Measurements from ENCODE around the gene KAZN.

DNA sequence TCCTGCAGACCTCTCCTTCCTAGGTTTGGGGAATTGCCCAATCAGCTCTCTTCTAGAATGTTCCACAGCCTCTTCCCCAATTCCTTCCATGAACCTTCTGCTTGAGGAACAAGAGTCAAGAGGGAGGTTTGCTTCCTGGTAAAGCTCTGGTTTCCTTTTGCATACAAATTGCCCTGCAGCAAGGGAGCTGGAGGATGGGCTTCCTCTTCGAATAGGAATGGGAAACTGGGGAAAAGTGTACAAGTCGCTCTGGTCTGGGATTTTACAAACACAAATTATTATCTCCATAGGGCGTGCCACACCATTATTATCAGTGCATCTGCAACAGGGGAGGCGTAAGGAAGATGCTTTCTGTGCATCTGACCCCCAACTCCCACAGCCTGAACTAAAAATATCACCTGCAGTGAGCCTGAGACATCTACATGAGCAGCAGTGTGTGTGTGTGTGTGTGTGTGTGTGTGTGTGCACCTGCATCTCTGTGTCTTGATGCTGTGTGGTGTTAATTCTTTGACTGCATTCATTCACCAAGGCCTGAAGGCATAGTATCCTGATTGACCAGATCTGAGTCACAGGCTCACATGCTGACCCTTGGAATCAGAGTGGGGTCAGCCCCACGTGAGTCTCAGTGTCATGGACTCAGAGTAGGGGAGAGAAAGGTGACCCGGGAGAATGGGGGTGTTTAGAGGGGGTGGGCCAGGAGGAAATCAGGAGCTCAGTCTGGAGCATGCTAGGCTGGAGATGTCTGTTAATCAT is 272.9 kb downstream of the KAZN start:
- TF ChIP-seq, protein P1, sequence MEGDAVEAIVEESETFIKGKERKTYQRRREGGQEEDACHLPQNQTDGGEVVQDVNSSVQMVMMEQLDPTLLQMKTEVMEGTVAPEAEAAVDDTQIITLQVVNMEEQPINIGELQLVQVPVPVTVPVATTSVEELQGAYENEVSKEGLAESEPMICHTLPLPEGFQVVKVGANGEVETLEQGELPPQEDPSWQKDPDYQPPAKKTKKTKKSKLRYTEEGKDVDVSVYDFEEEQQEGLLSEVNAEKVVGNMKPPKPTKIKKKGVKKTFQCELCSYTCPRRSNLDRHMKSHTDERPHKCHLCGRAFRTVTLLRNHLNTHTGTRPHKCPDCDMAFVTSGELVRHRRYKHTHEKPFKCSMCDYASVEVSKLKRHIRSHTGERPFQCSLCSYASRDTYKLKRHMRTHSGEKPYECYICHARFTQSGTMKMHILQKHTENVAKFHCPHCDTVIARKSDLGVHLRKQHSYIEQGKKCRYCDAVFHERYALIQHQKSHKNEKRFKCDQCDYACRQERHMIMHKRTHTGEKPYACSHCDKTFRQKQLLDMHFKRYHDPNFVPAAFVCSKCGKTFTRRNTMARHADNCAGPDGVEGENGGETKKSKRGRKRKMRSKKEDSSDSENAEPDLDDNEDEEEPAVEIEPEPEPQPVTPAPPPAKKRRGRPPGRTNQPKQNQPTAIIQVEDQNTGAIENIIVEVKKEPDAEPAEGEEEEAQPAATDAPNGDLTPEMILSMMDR (conservative IDR thresholded peaks at IDR 0.05; ENCODE audit: low read length), result no peak
- TF ChIP-seq EZH2phosphoT487 (IDR thresholded peaks at IDR 0.05; ENCODE audit: borderline replicate concordance), result no peak
